ENCODE measurements around the gene MAP3K5. TPM values are rescaled to one million over a fixed set of nuclear protein-coding genes. Genes with fewer than 3 reads are reported as not detected.

Gene MAP3K5
- total and polyA plus RNA-seq, 9 of the 15 experiments (the other 6 are each of a cell fraction or from before 2014, with no cell fraction given) = 2.2 to 13.0 (median 9.9) TPM

- TF ChIP-seq, protein P1, sequence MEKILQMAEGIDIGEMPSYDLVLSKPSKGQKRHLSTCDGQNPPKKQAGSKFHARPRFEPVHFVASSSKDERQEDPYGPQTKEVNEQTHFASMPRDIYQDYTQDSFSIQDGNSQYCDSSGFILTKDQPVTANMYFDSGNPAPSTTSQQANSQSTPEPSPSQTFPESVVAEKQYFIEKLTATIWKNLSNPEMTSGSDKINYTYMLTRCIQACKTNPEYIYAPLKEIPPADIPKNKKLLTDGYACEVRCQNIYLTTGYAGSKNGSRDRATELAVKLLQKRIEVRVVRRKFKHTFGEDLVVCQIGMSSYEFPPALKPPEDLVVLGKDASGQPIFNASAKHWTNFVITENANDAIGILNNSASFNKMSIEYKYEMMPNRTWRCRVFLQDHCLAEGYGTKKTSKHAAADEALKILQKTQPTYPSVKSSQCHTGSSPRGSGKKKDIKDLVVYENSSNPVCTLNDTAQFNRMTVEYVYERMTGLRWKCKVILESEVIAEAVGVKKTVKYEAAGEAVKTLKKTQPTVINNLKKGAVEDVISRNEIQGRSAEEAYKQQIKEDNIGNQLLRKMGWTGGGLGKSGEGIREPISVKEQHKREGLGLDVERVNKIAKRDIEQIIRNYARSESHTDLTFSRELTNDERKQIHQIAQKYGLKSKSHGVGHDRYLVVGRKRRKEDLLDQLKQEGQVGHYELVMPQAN (IDR thresholded peaks at IDR 0.05; ENCODE audit: borderline replicate concordance) = peak; percentile 37; the same call in 1 of the 2 replicates
- TF ChIP-seq MYC (IDR thresholded peaks at IDR 0.05; ENCODE audit: low read depth, low read length) (peak; percentile 65; the same call in 1 of the 2 replicates), MYC (CRISPR knock-in tag; IDR thresholded peaks at IDR 0.05; ENCODE audit: borderline replicate concordance, low read depth) (no peak), ARID4B (CRISPR knock-in tag; IDR thresholded peaks at IDR 0.05) (peak; percentile 42; the same call in 1 of the 2 replicates), YY1 (IDR thresholded peaks at IDR 0.05; ENCODE audit: borderline replicate concordance in 1 of 3, control insufficient read depth in 1 of 3, extremely low read depth in 1 of 3, insufficient read depth in 3 of 3, insufficient read length in 1 of 3, insufficient replicate concordance in 2 of 3, low read depth in 1 of 3, low read length in 2 of 3) (no peak), SMAD3 (CRISPR knock-in tag; conservative IDR thresholded peaks at IDR 0.05) (no peak), RBM34 (IDR thresholded peaks at IDR 0.05; ENCODE audit: borderline replicate concordance, insufficient read depth, low read length) (no peak), POLR2B (IDR thresholded peaks at IDR 0.05; ENCODE audit: low read depth, partially characterized antibody) (peak; percentile 33), JUN (IDR thresholded peaks at IDR 0.05; ENCODE audit: borderline replicate concordance, low read depth, low read length) (no peak), JUN (CRISPR knock-in tag; IDR thresholded peaks at IDR 0.05; ENCODE audit: borderline replicate concordance) (no peak), ZBTB34 (CRISPR knock-in tag; IDR thresholded peaks at IDR 0.05) (no peak), SLC30A9 (CRISPR knock-in tag; IDR thresholded peaks at IDR 0.05) (no peak), ASH1L (IDR thresholded peaks at IDR 0.05; ENCODE audit: borderline replicate concordance, low read depth, partially characterized antibody) (no peak), ZNF589 (CRISPR knock-in tag; IDR thresholded peaks at IDR 0.05; ENCODE audit: low read depth) (no peak)
- TF ChIP-seq, protein P2, sequence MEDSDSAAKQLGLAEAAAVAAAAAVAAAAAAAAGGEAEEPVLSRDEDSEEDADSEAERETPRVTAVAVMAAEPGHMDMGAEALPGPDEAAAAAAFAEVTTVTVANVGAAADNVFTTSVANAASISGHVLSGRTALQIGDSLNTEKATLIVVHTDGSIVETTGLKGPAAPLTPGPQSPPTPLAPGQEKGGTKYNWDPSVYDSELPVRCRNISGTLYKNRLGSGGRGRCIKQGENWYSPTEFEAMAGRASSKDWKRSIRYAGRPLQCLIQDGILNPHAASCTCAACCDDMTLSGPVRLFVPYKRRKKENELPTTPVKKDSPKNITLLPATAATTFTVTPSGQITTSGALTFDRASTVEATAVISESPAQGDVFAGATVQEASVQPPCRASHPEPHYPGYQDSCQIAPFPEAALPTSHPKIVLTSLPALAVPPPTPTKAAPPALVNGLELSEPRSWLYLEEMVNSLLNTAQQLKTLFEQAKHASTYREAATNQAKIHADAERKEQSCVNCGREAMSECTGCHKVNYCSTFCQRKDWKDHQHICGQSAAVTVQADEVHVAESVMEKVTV (CRISPR knock-in tag; IDR thresholded peaks at IDR 0.05) = peak; percentile 2; the same call in 1 of the 2 replicates
Observed at GRCh38 chr6:136791296-136792094, 782 bp downstream of the MAP3K5 start (continued).
